SU-DHL-6 (cell line): ENCODE data around the gene CKAP2L.

Source experiments
- H2AFZ ChIP-seq: fragments of 200-600 bp; sonication (generic); 2 replicates; pipeline ENCODE4 v1.6.1; 2014; ENCODE audit warnings: low read depth, mild to moderate bottlenecking, moderate library complexity, mixed read lengths, antibody characterized with exemption, low read length; ENCODE audit not compliant: severe bottlenecking
- H3F3A ChIP-seq: fragments of 200-600 bp; shearing (Covaris generic); 2 replicates; pipeline ENCODE4 v1.6.0; 2016; ENCODE audit warnings: antibody characterized with exemption, mild to moderate bottlenecking; ENCODE audit not compliant: insufficient read depth
- H3K27ac ChIP-seq: fragments of 200-600 bp; sonication (generic); 2 replicates; pipeline ENCODE4 v1.5.1; 2016; ENCODE audit warnings: low read depth, mild to moderate bottlenecking, low read length, moderate library complexity, mixed read lengths
- H3K27me3 ChIP-seq: fragments of 200-600 bp; sonication (generic), shearing (Covaris generic); 2 replicates; pipeline ENCODE4 v1.6.0; 2014; ENCODE audit warnings: mild to moderate bottlenecking, low read length
- H3K36me3 ChIP-seq: fragments of 200-600 bp; sonication (generic); 2 replicates; pipeline ENCODE4 v1.6.1; 2014; ENCODE audit warnings: mild to moderate bottlenecking, low read length, mixed read lengths
- H3K4me2 ChIP-seq: fragments of 300-600, 200-600 bp; shearing (Covaris generic), sonication (generic); 2 replicates; pipeline ENCODE4 v1.6.0; 2014; ENCODE audit warnings: low read length, low read depth, mild to moderate bottlenecking; ENCODE audit not compliant: poor library complexity, severe bottlenecking
- H3K4me3 ChIP-seq: fragments of 200-600 bp; sonication (generic); 2 replicates; pipeline ENCODE4 v1.5.1; 2014; ENCODE audit warnings: antibody characterized with exemption, low read length, mild to moderate bottlenecking, mixed read lengths; ENCODE audit not compliant: insufficient read depth, poor library complexity, severe bottlenecking
- H3K79me2 ChIP-seq: fragments of 200-600 bp; sonication (generic); 2 replicates; pipeline ENCODE4 v1.6.1; 2014; ENCODE audit warnings: mild to moderate bottlenecking, low read length, moderate library complexity; ENCODE audit not compliant: insufficient read depth
- H3K9ac ChIP-seq: fragments of 200-600 bp; sonication (generic); 2 replicates; pipeline ENCODE4 v1.7.0; 2014; ENCODE audit warnings: mild to moderate bottlenecking, low read length
- H3K9me2 ChIP-seq: fragments of 200-600 bp; sonication (generic); replicated peaks from 2 replicates; pipeline ENCODE4 v1.6.1; 2014; ENCODE audit warnings: low read length; ENCODE audit not compliant: insufficient read depth
- H3K9me3 ChIP-seq: fragments of 200-600 bp; sonication (generic); 2 replicates; pipeline ENCODE4 v1.6.1; 2014; ENCODE audit warnings: low read length, mixed read lengths; ENCODE audit not compliant: insufficient read depth
- H4K20me1 ChIP-seq: fragments of 200-600 bp; sonication (generic); 2 replicates; pipeline ENCODE4 v1.6.1; 2014; ENCODE audit warnings: low read depth, mild to moderate bottlenecking, antibody characterized with exemption, low read length, moderate library complexity, mixed read lengths
- EZH2phosphoT487 ChIP-seq: fragments of 200-600 bp; sonication (generic), shearing (Covaris generic); conservative IDR thresholded peaks from 2 replicates; pipeline ENCODE4 v1.6.1; 2018; ENCODE audit warnings: mild to moderate bottlenecking, antibody characterized with exemption, low read length, moderate library complexity, mixed read lengths
- TF ChIP-seq, protein P1 (sequence below): fragments of 200-600 bp; sonication (generic); IDR thresholded peaks from one replicate; pipeline ENCODE4 v1.5.1; 2017; ENCODE audit warnings: antibody characterized with exemption, mild to moderate bottlenecking, low read length, moderate library complexity; ENCODE audit not compliant: insufficient read depth, poor library complexity, severe bottlenecking

CKAP2L gene

DNA sequence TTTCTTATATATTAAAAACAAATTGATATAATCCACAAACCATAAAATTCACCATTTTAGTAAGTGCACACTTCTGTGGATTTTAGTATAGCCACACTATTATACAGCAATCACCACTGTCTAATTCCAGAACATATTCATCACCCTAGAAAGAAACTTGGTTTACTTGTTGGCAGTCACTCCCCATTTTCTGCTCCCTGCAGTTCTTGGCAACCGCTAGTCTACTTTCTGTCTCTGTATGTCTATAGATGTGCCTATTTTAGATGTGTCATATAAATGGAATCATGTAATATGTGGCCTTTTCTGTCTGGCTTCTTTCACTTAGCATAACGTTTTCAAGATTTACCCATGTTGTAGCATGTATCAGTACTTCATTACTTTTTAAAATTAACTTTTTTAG lies 5.7 kb downstream of the CKAP2L start:
- TF ChIP-seq EZH2phosphoT487 = no peak
- TF ChIP-seq, protein P1, sequence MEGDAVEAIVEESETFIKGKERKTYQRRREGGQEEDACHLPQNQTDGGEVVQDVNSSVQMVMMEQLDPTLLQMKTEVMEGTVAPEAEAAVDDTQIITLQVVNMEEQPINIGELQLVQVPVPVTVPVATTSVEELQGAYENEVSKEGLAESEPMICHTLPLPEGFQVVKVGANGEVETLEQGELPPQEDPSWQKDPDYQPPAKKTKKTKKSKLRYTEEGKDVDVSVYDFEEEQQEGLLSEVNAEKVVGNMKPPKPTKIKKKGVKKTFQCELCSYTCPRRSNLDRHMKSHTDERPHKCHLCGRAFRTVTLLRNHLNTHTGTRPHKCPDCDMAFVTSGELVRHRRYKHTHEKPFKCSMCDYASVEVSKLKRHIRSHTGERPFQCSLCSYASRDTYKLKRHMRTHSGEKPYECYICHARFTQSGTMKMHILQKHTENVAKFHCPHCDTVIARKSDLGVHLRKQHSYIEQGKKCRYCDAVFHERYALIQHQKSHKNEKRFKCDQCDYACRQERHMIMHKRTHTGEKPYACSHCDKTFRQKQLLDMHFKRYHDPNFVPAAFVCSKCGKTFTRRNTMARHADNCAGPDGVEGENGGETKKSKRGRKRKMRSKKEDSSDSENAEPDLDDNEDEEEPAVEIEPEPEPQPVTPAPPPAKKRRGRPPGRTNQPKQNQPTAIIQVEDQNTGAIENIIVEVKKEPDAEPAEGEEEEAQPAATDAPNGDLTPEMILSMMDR = no peak
- no peak overlapping the region for H3K4me3 ChIP-seq
- no peaks in the 10 kb centered on the region for H3K27me3 ChIP-seq
- H3F3A ChIP-seq = no peaks in the 10 kb centered on the region
- no peak overlapping the region for H3K4me2 ChIP-seq
- H2AFZ ChIP-seq = no peak overlapping the region
- H3K9me2 ChIP-seq = no peaks in the 10 kb centered on the region
- no peaks in the 10 kb centered on the region for H3K9me3 ChIP-seq
- no peak overlapping the region for H3K27ac ChIP-seq
- H3K9ac ChIP-seq = no peak overlapping the region
- H3K36me3 ChIP-seq = peaks cover 60% of the 10 kb centered on the region
- H4K20me1 ChIP-seq = no peaks in the 10 kb centered on the region
- H3K79me2 ChIP-seq = peaks cover 46% of the 10 kb centered on the region

DNA sequence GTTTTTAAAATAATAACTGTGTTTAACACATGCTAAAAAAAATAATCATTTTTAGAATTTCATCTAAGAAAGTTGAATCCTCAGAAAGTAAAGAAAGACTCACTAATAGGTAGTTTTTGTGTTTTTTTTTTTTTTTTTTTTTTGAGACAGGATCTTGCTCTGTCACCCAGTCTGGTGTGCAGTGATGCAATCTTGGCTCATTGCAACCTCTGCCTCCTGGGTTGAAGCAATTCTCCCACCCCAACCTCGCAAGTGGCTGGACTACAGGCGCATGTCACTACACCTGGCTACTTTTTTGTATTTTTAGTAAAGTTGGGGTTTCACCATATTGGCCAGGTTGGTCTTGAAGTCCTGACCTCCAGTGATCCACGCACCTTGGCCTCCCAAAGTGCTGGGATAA lies 7.1 kb downstream of the CKAP2L start:
- no peaks in the 10 kb centered on the region for H3K9me3 ChIP-seq
- H3K9ac ChIP-seq = no peak overlapping the region
- no peaks in the 10 kb centered on the region for H3K9me2 ChIP-seq
- H3K79me2 ChIP-seq = peaks cover 37% of the 10 kb centered on the region
- H3K4me2 ChIP-seq = no peak overlapping the region
- no peak overlapping the region for H2AFZ ChIP-seq
- no peak overlapping the region for H3K4me3 ChIP-seq
- peaks cover 65% of the 10 kb centered on the region for H3K36me3 ChIP-seq
- H3K27me3 ChIP-seq = no peaks in the 10 kb centered on the region
- no peak overlapping the region for H3K27ac ChIP-seq
- no peaks in the 10 kb centered on the region for H4K20me1 ChIP-seq
- H3F3A ChIP-seq = peaks cover 2% of the 10 kb centered on the region
- TF ChIP-seq, protein P1 = no peak
- no peak for TF ChIP-seq EZH2phosphoT487

DNA sequence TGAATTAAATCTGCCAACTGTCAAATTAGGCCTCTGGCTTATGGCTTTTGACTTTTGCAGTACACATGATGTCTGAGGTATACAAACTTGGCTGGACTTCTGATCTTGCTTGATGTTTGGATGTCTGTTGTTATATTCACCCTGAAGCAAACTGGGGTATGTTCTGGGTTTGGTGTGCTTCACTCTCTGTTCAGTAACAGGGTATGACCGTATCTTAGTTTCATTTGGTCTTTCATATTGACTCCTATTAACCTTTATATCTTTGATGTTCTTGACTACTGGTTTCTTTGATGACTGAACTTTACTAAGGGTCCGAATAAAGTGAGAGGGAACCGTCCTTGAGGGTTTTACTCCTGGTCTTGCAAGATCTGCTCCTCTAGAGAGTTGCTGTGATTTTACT lies 8.2 kb downstream of the CKAP2L start:
- no peak overlapping the region for H3K4me3 ChIP-seq
- H3K27ac ChIP-seq = no peak overlapping the region
- peaks cover 70% of the 10 kb centered on the region for H3K36me3 ChIP-seq
- H3K9me2 ChIP-seq = no peaks in the 10 kb centered on the region
- H2AFZ ChIP-seq = no peak overlapping the region
- no peak overlapping the region for H3K9ac ChIP-seq
- H4K20me1 ChIP-seq = no peaks in the 10 kb centered on the region
- H3K9me3 ChIP-seq = no peaks in the 10 kb centered on the region
- no peak overlapping the region for H3K4me2 ChIP-seq
- no peaks in the 10 kb centered on the region for H3K27me3 ChIP-seq
- peaks cover 27% of the 10 kb centered on the region for H3K79me2 ChIP-seq
- peaks cover 13% of the 10 kb centered on the region for H3F3A ChIP-seq
- TF ChIP-seq EZH2phosphoT487 = no peak
- TF ChIP-seq, protein P1 = no peak

DNA sequence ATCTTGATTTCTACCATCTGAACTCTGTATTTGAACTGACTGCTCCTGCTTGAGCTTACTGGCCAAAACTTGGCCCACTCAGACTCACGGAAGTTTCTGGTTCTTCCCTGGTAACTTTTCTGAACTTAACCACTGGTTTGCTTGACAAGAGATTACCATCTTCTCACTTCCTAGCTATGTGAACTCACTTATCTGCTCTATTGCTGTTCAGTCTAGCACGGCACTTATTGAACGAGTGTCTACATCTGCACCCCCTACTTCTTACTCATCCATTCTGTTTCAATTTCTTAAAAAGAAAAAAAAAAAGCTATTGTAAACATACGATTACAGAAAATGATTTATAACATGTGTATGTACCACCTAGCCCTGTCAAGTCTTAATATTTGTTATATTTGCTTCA lies 9.0 kb downstream of the CKAP2L start:
- H3K79me2 ChIP-seq = peaks cover 27% of the 10 kb centered on the region

More for the DNA sequence above, 9.0 kb downstream of the CKAP2L start:
- TF ChIP-seq, protein P1 = no peak
- no peak for TF ChIP-seq EZH2phosphoT487
- Histone ChIP-seq H3K27me3 (no peaks in the 10 kb centered on the region), H3K27ac (no peak overlapping the region), H3F3A (peaks cover 18% of the 10 kb centered on the region), H3K4me3 (no peak overlapping the region), H4K20me1 (no peaks in the 10 kb centered on the region), H3K36me3 (peaks cover 72% of the 10 kb centered on the region), H3K9ac (no peak overlapping the region), H3K9me3 (no peaks in the 10 kb centered on the region), H3K9me2 (no peaks in the 10 kb centered on the region), H3K4me2 (no peak overlapping the region), H2AFZ (no peak overlapping the region)
